ENCODE results near the gene HAAO.

- no peak for TF ChIP-seq EGR1 (IDR thresholded peaks at IDR 0.05)
- no peak for TF ChIP-seq CREB1 (IDR thresholded peaks at IDR 0.05; ENCODE audit: low read depth)
- TF ChIP-seq TAF1 (IDR thresholded peaks at IDR 0.05; ENCODE audit: low read depth): no peak
- TF ChIP-seq ZBTB7A (IDR thresholded peaks at IDR 0.05; ENCODE audit: low read depth): no peak
- no peak for TF ChIP-seq YY1 (IDR thresholded peaks at IDR 0.05; ENCODE audit: low read depth)
- no peak for TF ChIP-seq USF1 (IDR thresholded peaks at IDR 0.05)
- no peak for TF ChIP-seq TCF12 (IDR thresholded peaks at IDR 0.05; ENCODE audit: low read depth)
- TF ChIP-seq FOXM1 (IDR thresholded peaks at IDR 0.05; ENCODE audit: borderline replicate concordance, low read depth): no peak
These were observed 18.8 kb upstream of the HAAO start for GRCh38 chr2:42810971-42811811.
